NCI-H2171 treated with DMSO at 0.1 percent for 48 hours (cell line): ENCODE results near the gene ARHGEF17.
"Not testable (repeated sequence)": the region's sequence is repeated elsewhere in the genome, so short reads cannot be mapped to it uniquely, and the experiment has no call there.

Experiments used
- DNase-seq: peaks from one replicate; lab custom pipeline; 2025; lab: John Stamatoyannopoulos, UW

Gene ARHGEF17, protein sequence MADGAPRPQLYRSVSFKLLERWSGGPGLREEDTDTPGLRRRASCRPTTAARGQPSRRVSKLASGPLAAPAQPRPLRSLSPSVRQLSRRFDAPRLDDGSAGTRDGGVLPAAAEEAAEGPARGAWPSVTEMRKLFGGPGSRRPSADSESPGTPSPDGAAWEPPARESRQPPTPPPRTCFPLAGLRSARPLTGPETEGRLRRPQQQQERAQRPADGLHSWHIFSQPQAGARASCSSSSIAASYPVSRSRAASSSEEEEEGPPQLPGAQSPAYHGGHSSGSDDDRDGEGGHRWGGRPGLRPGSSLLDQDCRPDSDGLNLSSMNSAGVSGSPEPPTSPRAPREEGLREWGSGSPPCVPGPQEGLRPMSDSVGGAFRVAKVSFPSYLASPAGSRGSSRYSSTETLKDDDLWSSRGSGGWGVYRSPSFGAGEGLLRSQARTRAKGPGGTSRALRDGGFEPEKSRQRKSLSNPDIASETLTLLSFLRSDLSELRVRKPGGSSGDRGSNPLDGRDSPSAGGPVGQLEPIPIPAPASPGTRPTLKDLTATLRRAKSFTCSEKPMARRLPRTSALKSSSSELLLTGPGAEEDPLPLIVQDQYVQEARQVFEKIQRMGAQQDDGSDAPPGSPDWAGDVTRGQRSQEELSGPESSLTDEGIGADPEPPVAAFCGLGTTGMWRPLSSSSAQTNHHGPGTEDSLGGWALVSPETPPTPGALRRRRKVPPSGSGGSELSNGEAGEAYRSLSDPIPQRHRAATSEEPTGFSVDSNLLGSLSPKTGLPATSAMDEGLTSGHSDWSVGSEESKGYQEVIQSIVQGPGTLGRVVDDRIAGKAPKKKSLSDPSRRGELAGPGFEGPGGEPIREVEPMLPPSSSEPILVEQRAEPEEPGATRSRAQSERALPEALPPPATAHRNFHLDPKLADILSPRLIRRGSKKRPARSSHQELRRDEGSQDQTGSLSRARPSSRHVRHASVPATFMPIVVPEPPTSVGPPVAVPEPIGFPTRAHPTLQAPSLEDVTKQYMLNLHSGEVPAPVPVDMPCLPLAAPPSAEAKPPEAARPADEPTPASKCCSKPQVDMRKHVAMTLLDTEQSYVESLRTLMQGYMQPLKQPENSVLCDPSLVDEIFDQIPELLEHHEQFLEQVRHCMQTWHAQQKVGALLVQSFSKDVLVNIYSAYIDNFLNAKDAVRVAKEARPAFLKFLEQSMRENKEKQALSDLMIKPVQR (N-terminal part only)

DNA sequence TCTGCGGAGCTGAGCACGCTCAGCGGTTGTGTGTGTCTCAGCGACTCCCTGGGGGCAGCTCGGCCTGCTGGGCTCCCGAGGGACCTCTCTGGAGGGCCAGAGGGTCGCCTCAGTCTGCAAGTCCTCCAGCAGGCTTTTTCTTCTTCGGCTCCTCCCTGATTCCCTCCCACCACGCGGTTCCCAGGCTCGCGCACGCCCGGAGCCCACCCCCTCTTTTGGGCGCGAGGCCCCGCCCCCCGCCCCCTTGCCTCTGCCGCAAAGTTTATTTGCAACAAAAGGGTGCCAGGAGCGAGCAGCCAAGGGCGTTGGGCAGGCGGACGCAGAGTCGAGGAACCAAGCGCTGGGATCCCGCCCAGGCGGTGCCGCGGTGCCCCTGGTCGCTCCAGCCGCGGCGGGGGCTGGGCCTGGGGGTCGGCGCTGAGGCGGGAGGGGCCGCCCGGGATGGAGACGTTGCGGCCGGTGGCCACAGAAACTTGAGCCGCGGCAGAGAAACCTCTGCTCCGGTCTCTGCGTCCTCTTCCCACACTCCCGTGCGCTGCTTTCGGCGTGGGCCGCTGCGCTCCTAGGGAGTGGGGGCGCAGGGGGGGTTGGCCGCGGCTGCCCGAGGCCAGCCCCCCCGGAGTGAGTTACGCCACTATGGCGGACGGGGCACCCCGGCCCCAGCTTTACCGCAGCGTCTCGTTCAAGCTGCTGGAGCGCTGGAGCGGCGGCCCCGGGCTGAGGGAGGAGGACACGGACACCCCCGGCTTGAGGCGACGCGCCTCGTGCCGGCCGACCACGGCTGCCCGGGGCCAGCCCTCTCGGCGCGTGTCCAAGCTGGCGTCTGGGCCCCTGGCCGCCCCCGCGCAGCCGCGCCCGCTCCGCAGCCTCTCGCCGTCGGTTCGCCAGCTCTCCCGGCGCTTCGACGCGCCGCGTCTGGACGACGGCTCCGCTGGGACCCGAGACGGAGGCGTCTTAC, at the start of gene ARHGEF17:
ARHGEF17 (plus strand) TSS at position 274 of the 958 bp plus-strand sequence; CDS start at position 637, 363 bp downstream.
- DNase-seq = peak; percentile 94

DNA sequence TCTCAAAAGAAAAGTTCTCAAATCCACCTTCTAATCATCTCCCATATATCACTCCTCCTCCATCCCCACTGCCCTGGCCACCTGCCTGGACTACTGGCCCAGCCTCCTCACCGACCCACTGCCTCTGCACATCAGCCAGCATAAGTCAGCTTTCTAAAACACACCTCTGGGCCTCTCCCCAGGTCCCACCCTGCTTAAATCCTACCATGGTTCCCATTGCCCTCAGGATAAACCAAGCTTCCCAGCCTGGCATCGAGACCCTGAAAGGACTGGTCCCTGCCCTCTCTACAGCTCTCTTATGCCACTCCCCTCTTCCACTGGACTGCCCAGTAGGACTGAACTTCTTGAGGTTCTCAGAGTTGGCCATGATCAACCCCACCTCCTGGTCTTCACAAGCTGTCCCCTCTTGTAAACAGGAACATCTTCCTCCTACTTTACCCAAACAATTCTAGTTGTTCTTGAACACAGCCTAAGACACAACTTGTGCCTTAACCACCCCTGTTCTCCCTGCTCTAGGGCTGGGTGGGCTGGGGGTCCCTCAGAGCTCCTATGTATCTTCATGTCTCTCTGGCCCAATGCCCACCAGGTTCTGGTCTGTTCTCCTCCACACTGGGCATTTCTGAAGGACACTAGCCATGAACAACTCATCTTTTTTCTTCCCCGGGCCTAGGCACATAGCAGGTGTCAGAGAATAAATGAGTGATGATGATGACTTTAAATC, 48.5 kb upstream of the ARHGEF17 start:
- no peak for DNase-seq

DNA sequence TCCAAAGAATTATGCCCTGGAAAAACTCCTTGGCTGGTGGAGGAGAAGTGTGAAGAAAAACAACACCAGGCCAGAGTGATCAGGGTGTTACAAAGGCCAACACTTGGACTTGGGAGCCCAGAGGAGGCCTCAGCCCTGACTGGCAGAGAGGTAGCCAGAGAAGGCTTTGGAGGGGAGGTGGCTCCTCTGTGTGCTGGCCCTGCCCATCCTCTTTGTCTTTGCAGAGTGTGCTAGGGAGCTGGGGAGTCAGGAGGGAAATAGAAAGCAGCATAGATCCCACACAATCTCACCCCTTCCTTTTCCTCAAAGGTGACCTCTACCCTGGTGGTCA, 48.0 kb upstream of the ARHGEF17 start:
- no peak for DNase-seq

DNA sequence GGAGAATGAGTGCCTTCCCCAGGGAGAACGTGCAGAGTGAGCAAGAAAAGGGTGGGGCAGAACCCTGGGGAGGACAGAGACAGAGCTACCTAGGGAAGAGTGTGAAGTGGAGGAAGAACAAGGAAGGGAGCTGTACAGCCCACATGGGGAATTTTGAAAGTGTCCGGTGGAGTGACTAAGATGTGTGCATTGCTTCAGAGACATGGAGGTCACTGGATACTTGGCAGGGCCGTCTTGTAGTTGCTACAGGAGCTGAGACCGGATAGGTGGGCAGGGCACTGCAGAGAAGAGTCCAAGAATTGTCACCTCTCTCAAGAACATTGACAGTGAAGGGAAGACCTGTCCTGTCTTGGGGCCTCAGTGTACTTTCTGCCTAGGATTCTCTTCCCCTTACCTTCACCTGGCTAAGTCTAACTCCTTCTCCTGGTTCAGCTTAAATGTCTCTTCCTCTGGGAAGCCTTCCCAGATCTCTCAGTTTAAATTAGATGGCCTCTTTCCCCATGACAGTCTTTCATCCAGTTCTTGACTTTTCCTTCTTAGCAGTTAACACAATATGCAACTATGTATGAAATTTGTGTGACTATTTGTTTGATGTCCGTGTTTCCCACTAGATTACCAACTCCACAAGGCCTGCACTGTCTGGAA, 45.1 kb upstream of the ARHGEF17 start:
- no peak for DNase-seq

DNA sequence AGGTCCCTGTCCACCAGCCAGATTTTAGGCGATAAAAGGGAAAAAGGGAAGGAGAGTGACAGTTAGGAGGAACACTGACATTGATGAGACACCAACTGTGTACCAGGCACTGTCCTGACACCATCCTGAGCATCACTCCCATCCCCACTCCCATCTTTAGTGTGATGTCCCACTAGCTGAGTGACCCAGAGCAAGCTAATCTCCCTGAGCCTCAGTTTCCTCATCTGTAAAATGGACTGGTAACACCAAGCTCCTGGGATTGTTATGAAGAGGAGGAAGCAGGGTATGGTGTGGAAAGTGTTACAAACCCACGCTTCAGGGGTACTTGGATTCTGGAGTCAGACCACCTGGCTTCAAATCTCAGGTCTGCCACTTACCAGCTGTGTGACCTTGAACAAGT, 44.4 kb upstream of the ARHGEF17 start:
- no peak for DNase-seq

DNA sequence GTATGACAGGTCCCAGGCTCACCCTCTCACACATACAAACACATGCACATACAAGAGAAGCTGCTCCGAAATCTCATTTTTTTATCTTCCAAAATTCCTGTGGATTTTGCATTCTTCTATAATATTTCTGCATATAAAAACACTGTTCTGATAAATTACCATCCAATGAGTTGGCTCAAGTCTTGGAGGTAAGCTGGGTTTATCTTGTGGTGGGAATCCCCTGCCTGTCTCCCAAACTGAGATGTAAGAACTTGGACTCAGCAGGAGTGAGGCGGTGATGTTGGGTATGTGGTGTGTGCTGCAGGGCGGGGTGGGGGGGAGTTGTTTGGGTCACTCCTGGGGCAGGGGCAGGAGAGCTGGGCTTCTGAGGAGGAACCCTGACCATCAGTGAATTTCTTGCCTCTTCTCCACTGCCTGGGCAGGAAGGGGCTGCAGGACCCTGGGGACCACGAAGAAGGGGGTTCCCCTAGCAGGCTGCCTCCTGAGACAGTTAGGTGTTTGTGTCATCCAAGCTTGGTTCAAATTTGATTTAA, 42.7 kb upstream of the ARHGEF17 start:
- no peak for DNase-seq

DNA sequence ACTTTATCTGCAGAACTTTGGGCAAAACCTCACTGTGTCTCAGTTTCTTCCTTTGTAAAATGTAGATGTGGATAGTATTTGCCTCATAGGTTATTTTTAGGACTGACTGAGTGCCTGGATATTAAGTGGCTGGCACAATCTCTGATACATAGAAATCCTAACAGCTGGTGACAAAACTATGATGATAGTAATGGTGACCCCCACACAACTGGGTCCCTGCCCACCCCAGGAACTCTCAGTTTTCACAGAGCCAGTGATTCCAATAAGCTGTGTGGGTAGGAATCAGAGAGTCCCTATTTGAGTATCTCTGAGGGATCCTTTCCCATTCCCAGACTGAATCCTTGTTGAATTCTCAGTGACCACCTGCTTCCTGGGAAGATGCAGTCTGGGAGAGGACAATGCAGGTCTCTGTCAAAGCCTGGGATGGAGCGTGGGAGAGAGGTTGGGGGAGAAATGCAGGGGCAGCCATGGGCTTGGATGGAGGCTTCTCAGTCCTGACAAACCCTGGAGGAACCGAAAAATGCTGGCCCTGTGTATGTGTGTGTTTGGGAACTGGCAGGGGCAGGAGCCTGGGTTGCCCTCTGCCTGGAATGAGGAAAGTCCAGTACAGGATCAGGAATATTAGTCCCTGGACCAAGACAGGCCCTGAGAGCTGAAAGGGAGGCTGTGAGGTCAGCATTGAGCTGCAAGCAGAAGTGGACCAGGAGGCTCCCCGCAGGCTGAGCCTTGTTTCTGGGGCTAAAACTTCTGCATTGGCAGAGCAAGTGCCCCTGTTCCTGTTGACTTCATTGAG, 42.0 kb upstream of the ARHGEF17 start:
- DNase-seq = no peak

DNA sequence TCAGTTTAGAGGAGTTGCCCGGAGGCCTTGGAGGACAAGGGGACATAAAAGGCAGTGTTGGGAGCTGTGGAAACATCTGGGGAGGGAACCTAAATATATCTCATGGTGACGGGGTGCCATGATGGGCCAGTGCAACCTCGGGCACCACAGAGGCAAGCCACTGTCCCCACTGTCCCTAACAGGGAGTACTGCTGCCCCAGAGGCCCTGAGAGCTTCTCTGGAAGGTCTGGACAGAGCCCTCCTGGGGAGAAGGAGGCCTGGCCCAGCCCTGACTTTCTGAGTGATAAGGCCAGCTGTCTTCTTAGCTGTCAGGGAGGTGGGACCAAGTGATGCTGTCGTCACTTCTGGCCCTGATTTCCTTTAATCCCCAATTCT, 41.4 kb upstream of the ARHGEF17 start:
- no peak for DNase-seq

DNA sequence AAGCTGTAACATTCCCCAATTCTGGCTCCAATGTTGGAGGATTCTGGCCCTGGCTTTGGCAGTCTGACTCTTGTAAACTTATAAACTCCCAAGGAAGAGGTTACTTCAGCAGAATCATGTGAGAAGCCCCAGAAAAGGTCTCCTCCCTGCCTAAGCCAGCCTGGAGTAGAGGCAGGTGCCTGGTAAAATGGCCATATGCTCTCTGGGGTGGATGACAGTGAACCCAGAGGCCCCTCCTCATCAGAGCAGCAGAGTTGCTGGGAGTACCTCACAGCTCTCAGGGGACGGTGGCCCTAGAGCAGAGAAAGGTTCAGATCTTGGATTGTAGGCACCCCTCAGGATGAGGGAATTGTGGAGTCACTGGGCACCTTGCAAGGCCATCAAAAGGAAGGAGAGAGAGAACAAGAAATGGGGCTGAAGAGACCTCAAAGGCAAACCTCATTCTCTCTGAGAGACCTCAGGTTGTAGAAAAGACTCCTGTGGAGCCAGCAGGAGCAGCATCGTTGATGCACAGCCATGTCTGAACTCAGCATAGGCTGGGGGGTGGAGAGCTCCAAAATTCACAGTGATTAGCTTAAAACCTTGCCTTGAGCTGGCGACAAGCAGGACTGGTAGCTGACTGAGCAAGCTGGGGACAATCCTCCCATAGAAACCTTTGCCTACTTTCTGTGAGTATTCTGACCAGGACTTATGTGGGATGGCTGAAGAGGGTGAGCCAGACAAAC, 40.8 kb upstream of the ARHGEF17 start:
- DNase-seq = peak; percentile 49

DNA sequence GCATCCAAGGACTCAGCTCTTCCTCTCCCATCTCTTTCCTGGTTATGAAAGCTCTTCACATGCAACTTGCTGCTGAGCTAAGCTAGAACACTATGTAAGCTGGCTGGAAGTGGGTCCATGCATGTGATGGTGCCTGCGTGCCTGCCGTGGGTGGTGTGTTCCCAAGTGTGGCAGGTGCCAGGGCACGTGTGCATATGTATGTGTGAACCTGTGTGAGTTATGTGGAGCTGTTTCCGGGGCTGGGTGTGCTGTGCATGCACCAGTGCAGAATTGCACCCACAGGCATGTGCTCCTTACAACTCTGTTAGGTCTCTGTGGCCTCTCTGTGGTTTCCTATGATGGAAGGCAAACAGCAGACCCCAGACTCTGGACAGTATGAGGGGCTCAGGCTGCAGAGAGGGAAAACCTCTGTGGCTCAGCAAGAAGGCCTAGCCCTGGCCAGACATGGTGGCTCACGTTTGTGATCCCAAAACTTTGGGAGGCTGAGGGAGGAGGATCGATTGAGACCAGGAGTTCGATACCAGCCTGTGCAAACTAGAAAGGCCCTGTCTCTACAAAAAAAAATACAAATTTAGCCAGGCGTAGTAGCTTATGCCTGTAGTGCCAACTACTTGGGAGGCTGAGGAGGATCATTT, 40.1 kb upstream of the ARHGEF17 start:
- no peak for DNase-seq

DNA sequence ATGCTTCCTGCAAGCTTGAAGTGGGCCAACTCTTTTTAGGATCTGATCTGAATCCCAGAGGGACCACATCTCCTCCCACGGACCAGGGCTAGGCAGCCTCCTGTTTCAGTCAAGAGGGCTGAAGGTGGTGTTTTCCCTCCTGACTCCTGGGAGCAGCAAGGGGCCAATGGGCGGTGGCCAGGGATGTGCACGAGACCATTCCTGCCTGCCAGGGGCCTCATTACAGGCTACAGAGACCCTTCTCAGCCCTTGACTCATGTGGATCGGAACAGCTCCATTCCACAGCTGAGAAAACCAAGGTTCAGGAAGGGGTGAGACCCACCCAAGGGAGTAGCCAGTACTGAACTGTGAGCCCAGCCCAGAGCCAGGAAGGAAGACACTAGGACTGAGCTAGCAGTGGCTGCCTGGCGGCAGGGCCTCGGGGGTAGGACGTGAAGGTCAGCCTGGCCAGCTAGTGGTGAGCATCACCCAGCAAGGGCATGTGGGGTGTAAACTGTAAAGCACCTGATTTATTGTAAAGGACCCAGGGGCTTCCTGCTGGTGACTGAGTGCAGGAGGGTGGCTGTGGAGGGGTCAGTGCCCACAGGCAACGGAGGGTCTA, 39.3 kb upstream of the ARHGEF17 start:
- no peak for DNase-seq

DNA sequence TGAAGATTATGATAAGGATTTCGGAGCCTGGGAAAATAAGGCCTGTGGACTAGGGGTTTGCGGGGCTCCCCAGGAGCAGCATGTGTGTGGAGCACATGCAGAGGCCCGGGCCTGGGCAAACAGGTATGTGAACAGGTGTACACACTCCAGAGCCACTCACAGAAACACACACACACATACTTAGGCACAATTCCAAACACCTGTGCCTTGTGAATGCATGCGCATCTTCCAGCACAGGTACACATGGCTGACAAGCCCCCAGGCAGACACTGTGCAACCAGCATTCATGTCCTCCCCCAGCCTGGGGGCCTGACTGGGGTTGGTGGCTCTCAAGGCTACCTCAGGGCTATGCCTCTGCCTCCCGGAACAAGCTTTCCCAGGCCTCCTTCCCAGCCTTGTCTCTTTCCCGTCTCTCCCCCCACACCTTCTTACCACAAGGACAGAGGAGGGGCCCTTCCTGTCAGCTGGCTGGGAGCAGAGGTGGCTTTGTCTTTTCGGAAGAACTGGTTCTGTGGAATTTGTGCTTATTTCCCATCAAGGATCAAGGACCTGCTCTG, 38.5 kb upstream of the ARHGEF17 start:
- peak; percentile 10 for DNase-seq

DNA sequence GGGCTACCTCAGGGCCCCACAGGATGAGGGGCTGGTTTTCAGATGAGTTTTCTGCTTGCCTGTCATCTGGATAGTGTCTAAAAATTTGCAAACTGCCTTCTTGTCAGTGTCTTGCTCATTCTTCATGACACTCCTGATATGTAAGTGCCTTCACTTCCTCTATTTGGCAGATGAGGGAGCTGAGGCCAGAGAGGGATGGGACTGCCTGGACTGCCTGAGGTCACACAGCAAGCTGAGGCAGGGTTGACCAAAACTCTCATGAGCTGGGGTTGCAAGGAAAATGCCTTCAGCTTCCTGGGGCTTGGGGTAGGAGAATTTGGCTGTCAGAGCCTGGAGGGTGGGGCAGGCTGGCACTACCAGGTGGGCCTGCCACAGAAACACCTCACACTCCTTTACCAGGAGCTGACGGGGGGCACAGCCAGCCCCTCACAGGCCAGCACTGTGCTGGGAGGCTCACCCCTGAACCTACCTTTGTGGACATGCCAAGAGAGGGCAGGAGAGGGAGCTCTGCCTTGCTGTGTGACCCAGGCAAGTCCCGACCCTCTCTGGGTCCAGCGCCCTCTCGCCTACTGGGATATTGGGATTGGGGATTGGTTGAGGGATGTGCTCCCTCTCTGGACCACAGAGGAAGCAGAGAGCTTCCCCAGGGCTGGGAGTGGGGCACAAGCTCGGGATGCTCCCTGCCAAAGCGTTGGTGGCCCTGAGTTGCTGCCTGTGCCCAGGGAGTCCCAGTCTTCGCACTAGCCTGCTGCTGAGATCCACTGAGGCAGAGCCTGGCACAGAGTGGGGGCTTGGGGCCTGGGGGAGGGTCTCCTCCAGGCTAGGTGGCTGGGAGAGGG, 37.8 kb upstream of the ARHGEF17 start:
- no peak for DNase-seq

DNA sequence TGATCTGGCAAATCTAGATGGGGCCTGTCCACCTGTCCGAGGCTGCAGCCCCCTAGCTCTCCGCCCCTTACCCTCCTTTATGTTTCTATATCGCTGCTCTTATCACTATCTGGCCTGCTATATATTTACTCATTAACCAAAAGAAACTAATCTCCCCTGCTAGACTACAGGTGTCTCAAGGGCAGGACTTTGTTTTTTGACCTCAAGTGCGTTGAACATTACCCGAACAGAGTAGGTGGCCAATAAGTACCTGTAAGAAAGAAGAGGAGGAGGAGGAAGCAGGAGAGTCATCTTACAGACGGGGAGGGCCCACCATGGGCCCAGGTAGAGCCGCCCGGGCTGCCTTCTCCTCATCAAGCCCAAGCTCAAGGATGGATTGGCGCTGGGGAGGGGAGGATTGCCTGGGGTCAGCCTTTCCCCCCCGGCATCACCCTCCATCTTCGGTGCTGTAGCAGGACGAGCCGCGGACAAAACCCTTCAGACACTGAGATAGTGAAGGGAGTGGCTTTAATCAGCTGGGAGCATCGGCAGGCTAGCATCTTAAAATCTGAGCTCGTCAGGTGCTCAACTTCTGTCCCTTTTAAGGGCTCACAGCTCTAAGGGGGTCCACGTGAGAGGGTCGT, 37.1 kb upstream of the ARHGEF17 start:
- no peak for DNase-seq

DNA sequence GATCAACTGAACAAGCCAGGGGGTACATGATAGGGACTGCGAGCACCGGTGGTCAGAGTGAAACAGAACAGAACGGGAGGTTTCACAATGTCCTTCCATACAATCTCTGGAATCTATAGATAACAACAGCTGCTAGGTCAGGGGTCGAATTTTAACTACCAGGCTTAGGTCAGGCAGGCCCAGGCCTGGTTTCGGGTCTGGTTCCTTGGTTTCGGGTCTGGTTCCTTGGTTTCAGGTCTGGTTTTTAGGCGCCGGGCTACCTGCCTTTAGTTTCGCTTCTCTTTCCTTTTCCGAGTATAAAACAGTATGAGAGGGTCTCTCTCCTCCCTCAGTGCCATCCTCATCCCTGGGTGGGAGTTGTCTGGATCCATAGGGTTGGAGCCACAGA, 36.6 kb upstream of the ARHGEF17 start:
- not testable (repeated sequence) for DNase-seq
